DND-41 (cell line): Measurements from ENCODE around the gene SPTY2D1.

Experiments
- CTCF ChIP-seq: IDR thresholded peaks from 2 replicates; pipeline ENCODE4 v1.5.1; 2012; ENCODE audit warnings: borderline replicate concordance, low read length, moderate library complexity, mild to moderate bottlenecking; ENCODE audit not compliant: poor library complexity, severe bottlenecking; ENCODE audit errors: extremely low read depth
- EZH2 ChIP-seq: IDR thresholded peaks from 3 replicates; pipeline ENCODE4 v1.6.1; 2012; ENCODE audit warnings: borderline replicate concordance, low read depth, mild to moderate bottlenecking, moderate library complexity, low read length, inconsistent platforms; ENCODE audit not compliant: severe bottlenecking

GRCh38 chr11:18599739-18600230 lies 34.4 kb downstream of the SPTY2D1 start, which contains the start of gene MISFA:
- TF ChIP-seq CTCF (no peak), EZH2 (no peak)
